SK-N-SH treated with all-trans-retinoic acid at 6 μM for 48 hours (cell line): ENCODE data around the gene ACOXL.

ENCODE experiments used
- ATAC-seq: fragments of 200-7000 bp; cut with Tn5 transposase; 3 replicates; pipeline ENCODE4 v1.9.1; 2020; ENCODE audit warnings: mild to moderate bottlenecking, moderate library complexity
- ARNTL ChIP-seq: fragments of 450-650 bp; formaldehyde crosslinking; IDR thresholded peaks from 2 replicates; pipeline ENCODE4 v1.5.0; 2020; ENCODE audit warnings: low read depth, mild to moderate bottlenecking, moderate library complexity, borderline replicate concordance
- BACH2 ChIP-seq: fragments of 250-450 bp; sonication (Bioruptor Pico); IDR thresholded peaks from 2 replicates; pipeline ENCODE4 v1.9.0; 2021; ENCODE audit warnings: mild to moderate bottlenecking, borderline replicate concordance
- CSDC2 ChIP-seq: fragments of 250-450 bp; sonication (Bioruptor Pico); IDR thresholded peaks from 2 replicates; pipeline ENCODE4 v1.5.0; 2020; ENCODE audit warnings: mild to moderate bottlenecking, moderate library complexity
- GLIS3 ChIP-seq: fragments of 250-450 bp; sonication (Bioruptor Pico); IDR thresholded peaks from 2 replicates; pipeline ENCODE4 v1.5.0; 2020; ENCODE audit warnings: mild to moderate bottlenecking, moderate library complexity
- ISL1 ChIP-seq: fragments of 250-450 bp; sonication (Bioruptor Pico); IDR thresholded peaks from 2 replicates; pipeline ENCODE4 v2.1.2; 2022; ENCODE audit warnings: mild to moderate bottlenecking, moderate library complexity
- OSR1 ChIP-seq: fragments of 250-450 bp; sonication (Bioruptor Pico); IDR thresholded peaks from 2 replicates; pipeline ENCODE4 v1.8.0; 2022; ENCODE audit warnings: moderate library complexity, mild to moderate bottlenecking, inconsistent platforms
- PPARA ChIP-seq: fragments of 250-450 bp; sonication (Bioruptor Pico); IDR thresholded peaks from 2 replicates; pipeline ENCODE4 v1.5.0; 2020; ENCODE audit warnings: mild to moderate bottlenecking, borderline replicate concordance
- RARB ChIP-seq: fragments of 250-450 bp; sonication (Bioruptor Pico); IDR thresholded peaks from 2 replicates; pipeline ENCODE4 v1.8.0; 2021; ENCODE audit warnings: mild to moderate bottlenecking, moderate library complexity
- SNAI2 ChIP-seq: fragments of 250-450 bp; sonication (Bioruptor Pico); IDR thresholded peaks from 2 replicates; pipeline ENCODE4 v1.5.0; 2020; ENCODE audit warnings: mild to moderate bottlenecking, moderate library complexity
- TCF4 ChIP-seq: fragments of 250-450 bp; sonication (Bioruptor Pico); IDR thresholded peaks from 2 replicates; pipeline ENCODE4 v1.8.0; 2021; ENCODE audit warnings: mild to moderate bottlenecking, moderate library complexity, borderline replicate concordance
- TOX ChIP-seq: fragments of 250-450 bp; sonication (Bioruptor Pico); IDR thresholded peaks from 2 replicates; pipeline ENCODE4 v1.8.0; 2021; ENCODE audit warnings: mild to moderate bottlenecking, moderate library complexity, borderline replicate concordance
- ZC3H10 ChIP-seq: fragments of 250-450 bp; sonication (Bioruptor Pico); IDR thresholded peaks from 2 replicates; pipeline ENCODE4 v1.5.1; 2021; ENCODE audit warnings: mild to moderate bottlenecking, moderate library complexity
- ZFP3 ChIP-seq: fragments of 250-450 bp; sonication (Bioruptor Pico); IDR thresholded peaks from 2 replicates; pipeline ENCODE4 v1.5.0; 2020; ENCODE audit warnings: mild to moderate bottlenecking, moderate library complexity
- ZFP30 ChIP-seq: fragments of 450-650 bp; formaldehyde crosslinking; IDR thresholded peaks from 2 replicates; pipeline ENCODE4 v1.5.0; 2022; ENCODE audit warnings: mild to moderate bottlenecking, moderate library complexity
- ZNF70 ChIP-seq: fragments of 450-650 bp; formaldehyde crosslinking; IDR thresholded peaks from 2 replicates; pipeline ENCODE4 v1.5.0; 2020; ENCODE audit warnings: mild to moderate bottlenecking, moderate library complexity
- ZNF8 ChIP-seq: fragments of 450-650 bp; formaldehyde crosslinking; IDR thresholded peaks from 2 replicates; pipeline ENCODE4 v1.5.0; 2020; ENCODE audit warnings: mild to moderate bottlenecking, moderate library complexity
- TF ChIP-seq, protein P1 (sequence below): fragments of 250-450 bp; sonication (Bioruptor Pico); IDR thresholded peaks from 2 replicates; pipeline ENCODE4 v1.8.0; 2021; ENCODE audit warnings: low read depth, mild to moderate bottlenecking, moderate library complexity, borderline replicate concordance
- TF ChIP-seq, protein P2 (sequence below): fragments of 250-450 bp; sonication (Bioruptor Pico); IDR thresholded peaks from 2 replicates; pipeline ENCODE4 v1.5.1; 2020; ENCODE audit warnings: low read depth, mild to moderate bottlenecking, moderate library complexity
- TF ChIP-seq, protein P3 (sequence below): fragments of 250-450 bp; sonication (Bioruptor Pico); IDR thresholded peaks from 2 replicates; pipeline ENCODE4 v1.5.0; 2020; ENCODE audit warnings: mild to moderate bottlenecking, moderate library complexity
- TF ChIP-seq, protein P4 (sequence below): fragments of 250-450 bp; sonication (Bioruptor Pico); IDR thresholded peaks from 2 replicates; pipeline ENCODE4 v1.8.0; 2020; ENCODE audit warnings: mild to moderate bottlenecking, moderate library complexity, borderline replicate concordance

Gene ACOXL

DNA sequence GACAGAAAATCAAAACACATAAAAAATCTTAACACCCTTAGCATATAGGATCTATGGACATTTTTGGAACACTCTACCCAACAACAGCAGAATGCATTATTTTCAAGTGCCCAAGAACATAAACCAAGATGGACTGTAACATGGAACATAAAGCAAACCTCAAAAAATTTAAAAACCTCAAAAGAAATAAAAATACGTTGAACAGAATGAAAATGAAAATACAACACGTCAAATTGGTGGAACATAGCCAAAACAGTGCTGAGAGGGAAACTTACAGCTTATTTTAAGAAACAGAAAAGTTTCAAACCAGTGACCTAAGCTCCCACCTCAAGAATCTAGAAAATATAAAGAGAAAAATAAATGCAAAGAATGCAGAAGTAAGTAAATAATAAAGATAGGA lies 330.0 kb downstream of the ACOXL start (continued):
- TF ChIP-seq, protein P1, sequence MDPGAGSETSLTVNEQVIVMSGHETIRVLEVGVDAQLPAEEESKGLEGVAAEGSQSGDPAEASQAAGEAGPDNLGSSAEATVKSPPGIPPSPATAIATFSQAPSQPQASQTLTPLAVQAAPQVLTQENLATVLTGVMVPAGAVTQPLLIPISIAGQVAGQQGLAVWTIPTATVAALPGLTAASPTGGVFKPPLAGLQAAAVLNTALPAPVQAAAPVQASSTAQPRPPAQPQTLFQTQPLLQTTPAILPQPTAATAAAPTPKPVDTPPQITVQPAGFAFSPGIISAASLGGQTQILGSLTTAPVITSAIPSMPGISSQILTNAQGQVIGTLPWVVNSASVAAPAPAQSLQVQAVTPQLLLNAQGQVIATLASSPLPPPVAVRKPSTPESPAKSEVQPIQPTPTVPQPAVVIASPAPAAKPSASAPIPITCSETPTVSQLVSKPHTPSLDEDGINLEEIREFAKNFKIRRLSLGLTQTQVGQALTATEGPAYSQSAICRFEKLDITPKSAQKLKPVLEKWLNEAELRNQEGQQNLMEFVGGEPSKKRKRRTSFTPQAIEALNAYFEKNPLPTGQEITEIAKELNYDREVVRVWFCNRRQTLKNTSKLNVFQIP (CRISPR knock-in tag): no peak
- no peak for TF ChIP-seq PPARA (CRISPR knock-in tag)
- no peak for TF ChIP-seq TCF4 (CRISPR knock-in tag)
- no peak for TF ChIP-seq RARB (CRISPR knock-in tag)
- TF ChIP-seq, all 23 proteins: peak for 0

DNA sequence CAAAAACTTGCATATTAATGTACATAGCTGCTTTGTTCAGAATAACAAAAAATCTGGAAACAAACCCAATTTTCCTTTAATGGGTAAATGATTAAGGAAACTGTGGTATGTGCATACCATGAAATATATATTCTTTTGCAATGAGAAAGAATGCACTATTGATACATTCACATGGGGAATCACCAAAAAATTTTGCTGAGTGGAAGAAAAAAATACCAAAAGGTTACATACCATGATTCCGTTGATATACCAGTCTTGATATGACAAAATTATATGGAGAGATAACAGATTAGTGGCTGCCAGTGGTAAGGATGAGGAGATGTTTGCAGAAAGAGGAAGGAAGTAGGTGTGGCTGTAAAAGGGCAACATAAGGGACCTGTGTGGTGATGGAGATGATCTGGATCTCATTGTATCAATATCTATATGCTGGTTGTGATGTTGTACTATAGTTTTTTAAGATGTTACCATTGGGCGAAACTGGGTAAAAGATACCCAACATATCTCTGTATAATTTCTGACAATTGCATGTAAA lies 333.8 kb downstream of the ACOXL start:
- no peak for ATAC-seq
- no peak for TF ChIP-seq TOX
- TF ChIP-seq ARNTL (CRISPR knock-in tag): no peak
- TF ChIP-seq, protein P2, sequence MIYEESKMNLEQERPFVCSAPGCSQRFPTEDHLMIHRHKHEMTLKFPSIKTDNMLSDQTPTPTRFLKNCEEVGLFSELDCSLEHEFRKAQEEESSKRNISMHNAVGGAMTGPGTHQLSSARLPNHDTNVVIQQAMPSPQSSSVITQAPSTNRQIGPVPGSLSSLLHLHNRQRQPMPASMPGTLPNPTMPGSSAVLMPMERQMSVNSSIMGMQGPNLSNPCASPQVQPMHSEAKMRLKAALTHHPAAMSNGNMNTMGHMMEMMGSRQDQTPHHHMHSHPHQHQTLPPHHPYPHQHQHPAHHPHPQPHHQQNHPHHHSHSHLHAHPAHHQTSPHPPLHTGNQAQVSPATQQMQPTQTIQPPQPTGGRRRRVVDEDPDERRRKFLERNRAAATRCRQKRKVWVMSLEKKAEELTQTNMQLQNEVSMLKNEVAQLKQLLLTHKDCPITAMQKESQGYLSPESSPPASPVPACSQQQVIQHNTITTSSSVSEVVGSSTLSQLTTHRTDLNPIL (CRISPR knock-in tag): no peak
- TF ChIP-seq ZNF70 (CRISPR knock-in tag): no peak
- no peak for TF ChIP-seq OSR1
- no peak for TF ChIP-seq CSDC2
- no peak for TF ChIP-seq ZFP30 (CRISPR knock-in tag)
- no peak for TF ChIP-seq PPARA (CRISPR knock-in tag)
- no peak for TF ChIP-seq BACH2 (CRISPR knock-in tag)
- no peak for TF ChIP-seq ZC3H10 (CRISPR knock-in tag)
- TF ChIP-seq, protein P3, sequence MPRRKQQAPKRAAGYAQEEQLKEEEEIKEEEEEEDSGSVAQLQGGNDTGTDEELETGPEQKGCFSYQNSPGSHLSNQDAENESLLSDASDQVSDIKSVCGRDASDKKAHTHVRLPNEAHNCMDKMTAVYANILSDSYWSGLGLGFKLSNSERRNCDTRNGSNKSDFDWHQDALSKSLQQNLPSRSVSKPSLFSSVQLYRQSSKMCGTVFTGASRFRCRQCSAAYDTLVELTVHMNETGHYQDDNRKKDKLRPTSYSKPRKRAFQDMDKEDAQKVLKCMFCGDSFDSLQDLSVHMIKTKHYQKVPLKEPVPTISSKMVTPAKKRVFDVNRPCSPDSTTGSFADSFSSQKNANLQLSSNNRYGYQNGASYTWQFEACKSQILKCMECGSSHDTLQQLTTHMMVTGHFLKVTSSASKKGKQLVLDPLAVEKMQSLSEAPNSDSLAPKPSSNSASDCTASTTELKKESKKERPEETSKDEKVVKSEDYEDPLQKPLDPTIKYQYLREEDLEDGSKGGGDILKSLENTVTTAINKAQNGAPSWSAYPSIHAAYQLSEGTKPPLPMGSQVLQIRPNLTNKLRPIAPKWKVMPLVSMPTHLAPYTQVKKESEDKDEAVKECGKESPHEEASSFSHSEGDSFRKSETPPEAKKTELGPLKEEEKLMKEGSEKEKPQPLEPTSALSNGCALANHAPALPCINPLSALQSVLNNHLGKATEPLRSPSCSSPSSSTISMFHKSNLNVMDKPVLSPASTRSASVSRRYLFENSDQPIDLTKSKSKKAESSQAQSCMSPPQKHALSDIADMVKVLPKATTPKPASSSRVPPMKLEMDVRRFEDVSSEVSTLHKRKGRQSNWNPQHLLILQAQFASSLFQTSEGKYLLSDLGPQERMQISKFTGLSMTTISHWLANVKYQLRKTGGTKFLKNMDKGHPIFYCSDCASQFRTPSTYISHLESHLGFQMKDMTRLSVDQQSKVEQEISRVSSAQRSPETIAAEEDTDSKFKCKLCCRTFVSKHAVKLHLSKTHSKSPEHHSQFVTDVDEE: no peak

DNA sequence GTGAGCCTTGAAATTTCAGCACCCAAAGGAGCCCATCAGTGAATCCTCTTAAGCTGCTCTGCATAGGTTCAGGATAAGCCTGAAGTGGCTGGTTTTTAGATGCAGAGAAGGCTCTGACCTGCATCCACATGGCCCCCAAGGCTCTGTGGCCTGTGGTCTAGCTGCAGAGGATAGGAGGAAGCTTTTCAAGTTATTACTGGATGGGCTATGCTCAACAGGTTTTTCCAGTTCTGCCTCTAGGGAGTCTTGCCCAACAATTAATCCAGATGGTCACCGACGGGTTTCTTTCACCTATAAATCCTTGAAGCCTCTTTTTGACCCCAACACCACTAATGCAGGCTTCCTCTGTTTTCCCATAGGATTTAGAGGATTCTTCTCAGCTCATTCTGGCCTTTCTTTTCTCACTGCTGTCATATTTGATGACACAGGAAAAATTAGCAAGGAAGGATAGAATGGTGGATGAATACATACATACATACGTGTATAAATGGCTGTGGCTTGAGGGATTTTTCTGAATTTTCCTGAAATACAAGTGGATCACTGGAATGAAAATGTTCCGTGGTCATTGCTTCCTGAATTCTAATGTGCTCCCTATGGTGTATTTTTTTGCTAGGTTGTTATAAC lies 336.2 kb downstream of the ACOXL start:
- TF ChIP-seq OSR1: no peak
- TF ChIP-seq, protein P4, sequence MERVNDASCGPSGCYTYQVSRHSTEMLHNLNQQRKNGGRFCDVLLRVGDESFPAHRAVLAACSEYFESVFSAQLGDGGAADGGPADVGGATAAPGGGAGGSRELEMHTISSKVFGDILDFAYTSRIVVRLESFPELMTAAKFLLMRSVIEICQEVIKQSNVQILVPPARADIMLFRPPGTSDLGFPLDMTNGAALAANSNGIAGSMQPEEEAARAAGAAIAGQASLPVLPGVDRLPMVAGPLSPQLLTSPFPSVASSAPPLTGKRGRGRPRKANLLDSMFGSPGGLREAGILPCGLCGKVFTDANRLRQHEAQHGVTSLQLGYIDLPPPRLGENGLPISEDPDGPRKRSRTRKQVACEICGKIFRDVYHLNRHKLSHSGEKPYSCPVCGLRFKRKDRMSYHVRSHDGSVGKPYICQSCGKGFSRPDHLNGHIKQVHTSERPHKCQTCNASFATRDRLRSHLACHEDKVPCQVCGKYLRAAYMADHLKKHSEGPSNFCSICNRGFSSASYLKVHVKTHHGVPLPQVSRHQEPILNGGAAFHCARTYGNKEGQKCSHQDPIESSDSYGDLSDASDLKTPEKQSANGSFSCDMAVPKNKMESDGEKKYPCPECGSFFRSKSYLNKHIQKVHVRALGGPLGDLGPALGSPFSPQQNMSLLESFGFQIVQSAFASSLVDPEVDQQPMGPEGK (CRISPR knock-in tag): no peak
- no peak for TF ChIP-seq RARB (CRISPR knock-in tag)
- TF ChIP-seq, protein P2 (CRISPR knock-in tag): no peak
- TF ChIP-seq ISL1 (CRISPR knock-in tag): no peak
- TF ChIP-seq, protein P3: no peak
- TF ChIP-seq BACH2 (CRISPR knock-in tag): no peak
- TF ChIP-seq, protein P1 (CRISPR knock-in tag): no peak
- no peak for TF ChIP-seq ZFP3 (CRISPR knock-in tag)
- no peak for TF ChIP-seq ZNF8 (CRISPR knock-in tag)
- no peak for TF ChIP-seq ZFP30 (CRISPR knock-in tag)
- TF ChIP-seq SNAI2 (CRISPR knock-in tag): no peak
- TF ChIP-seq GLIS3 (CRISPR knock-in tag): no peak
- TF ChIP-seq TCF4 (CRISPR knock-in tag): no peak
- TF ChIP-seq ZC3H10 (CRISPR knock-in tag): no peak
- ATAC-seq: no peak
